K562 (cell line): ENCODE results near the gene SESN3. TPM values are rescaled to one million over a fixed set of nuclear protein-coding genes. Genes with fewer than 3 reads are reported as not detected.
A peak's percentile ranks its signal among the peaks of the same experiment; 100 is the strongest.

Experiments
- CAMTA2 ChIP-seq: fragments of 250-450 bp; sonication (Bioruptor Pico); conservative IDR thresholded peaks from 2 replicates; pipeline ENCODE4 v1.5.1; 2022
- CHD4 ChIP-seq: fragments of 200-600 bp; sonication (generic); IDR thresholded peaks from 3 replicates; pipeline ENCODE4 v1.6.1; 2012; ENCODE audit warnings: low read depth, mild to moderate bottlenecking, mixed read lengths, low read length, inconsistent platforms; ENCODE audit not compliant: insufficient read depth, insufficient replicate concordance, poor library complexity, severe bottlenecking
- ETS2 ChIP-seq: IDR thresholded peaks from 2 replicates; pipeline ENCODE4 v1.6.1; 2016; ENCODE audit warnings: borderline replicate concordance, missing genetic modification characterization, mild to moderate bottlenecking, moderate library complexity, missing compliant biosample characterization; ENCODE audit not compliant: poor library complexity, severe bottlenecking
- GATA2 ChIP-seq: sonication (generic); formaldehyde crosslinking; IDR thresholded peaks from 2 replicates; pipeline ENCODE4 v1.4.0; 2020; ENCODE audit warnings: mild to moderate bottlenecking, missing genetic modification reagents
- HBP1 ChIP-seq: fragments of 450-650 bp; formaldehyde crosslinking; IDR thresholded peaks from 2 replicates; pipeline ENCODE4 v1.4.0; 2022; ENCODE audit warnings: missing genetic modification characterization
- HNRNPK ChIP-seq: fragments of 200-400 bp; formaldehyde crosslinking; IDR thresholded peaks from one replicate; pipeline ENCODE4 v1.6.1; 2018; ENCODE audit warnings: mild to moderate bottlenecking, low read depth, low read length; ENCODE audit not compliant: poor library complexity, severe bottlenecking
- MCM2 ChIP-seq: fragments of 450-650 bp; IDR thresholded peaks from 2 replicates; pipeline ENCODE4 v1.6.1; 2017; ENCODE audit warnings: low read depth, mild to moderate bottlenecking
- MCM5 ChIP-seq: fragments of 450-650 bp; IDR thresholded peaks from 2 replicates; pipeline ENCODE4 v1.6.1; 2016; ENCODE audit warnings: low read depth
- PHTF2 ChIP-seq: fragments of 250-450 bp; sonication (Bioruptor Pico); IDR thresholded peaks from 2 replicates; pipeline ENCODE4 v1.5.0; 2021; ENCODE audit warnings: mild to moderate bottlenecking
- RBM22 ChIP-seq: fragments of 200-400 bp; formaldehyde crosslinking; IDR thresholded peaks from 2 replicates; pipeline ENCODE4 v1.6.1; 2018; ENCODE audit warnings: low read length, low read depth; ENCODE audit not compliant: poor library complexity, severe bottlenecking
- ZFP91 ChIP-seq: sonication (generic); formaldehyde crosslinking; IDR thresholded peaks from 2 replicates; pipeline ENCODE4 v1.8.0; 2022; ENCODE audit warnings: mild to moderate bottlenecking, missing genetic modification reagents
- ZNF12 ChIP-seq: sonication (generic); formaldehyde crosslinking; IDR thresholded peaks from 2 replicates; pipeline ENCODE4 v1.4.0; 2020; ENCODE audit warnings: mild to moderate bottlenecking, missing genetic modification reagents
- ZNF197 ChIP-seq: fragments of 200-800 bp; sonication (Bioruptor generic); IDR thresholded peaks from 2 replicates; pipeline ENCODE4 v1.6.1; 2016; ENCODE audit warnings: low read depth, missing genetic modification characterization, missing compliant biosample characterization
- ZNF592 ChIP-seq: fragments of 450-650 bp; IDR thresholded peaks from 2 replicates; pipeline ENCODE4 v1.6.1; 2017; ENCODE audit warnings: antibody characterized with exemption, mild to moderate bottlenecking
- ZNF778 ChIP-seq: fragments of 450-650 bp; formaldehyde crosslinking; IDR thresholded peaks from 2 replicates; pipeline ENCODE4 v1.4.0; 2020; ENCODE audit warnings: mild to moderate bottlenecking, moderate library complexity
- polyA plus RNA-seq, 8 experiments: library from polyadenylated mRNA; depleted of rRNA in 4 of 8; stranded (reverse) in 5 of 8; unstranded in 3 of 8; fragments of >200 nt; fragmentation: Nextera tagmentation in 2 of 8; fragmentation: Illumina TruSeq in 1 of 8; extraction: Ambion mirVana in 2 of 8; extraction: Trizol in 1 of 8; gene quantifications; 2 replicates each; pipeline versions ENCODE4 v1.2.1 to v1.2.3, GENCODE V29; 2011 to 2014; ENCODE audit warnings: inconsistent platforms in 1 of 8, missing spikeins in 1 of 8
- total RNA-seq, 7 experiments: library from RNA; depleted of rRNA in 6 of 7; stranded (reverse); fragments of >200 nt in 6 of 7; fragmentation: Illumina TruSeq in 2 of 7; extraction: Trizol in 2 of 7; gene quantifications; 2 replicates each; pipeline versions ENCODE4 v1.2.1 to v1.2.3, GENCODE V29; 2011 to 2021; ENCODE audit warnings: low replicate concordance in 1 of 7
- TF ChIP-seq, protein P1 (sequence below): sonication (generic); formaldehyde crosslinking; IDR thresholded peaks from 2 replicates; pipeline ENCODE4 v1.8.0; 2022; ENCODE audit warnings: missing genetic modification reagents, mild to moderate bottlenecking, moderate library complexity, borderline replicate concordance

SESN3 gene
- total and polyA plus RNA-seq, 9 of the 15 experiments (the other 6 are each of a cell fraction or from before 2014, with no cell fraction given), result 0.44 to 2.6 (median 1.5) TPM

GRCh38 chr11:95152876-95153856 is 77.8 kb downstream of the SESN3 start (continued):
- TF ChIP-seq ZNF12 (CRISPR knock-in tag) (no peak), MCM5 (no peak), CHD4 (no peak), PHTF2 (CRISPR knock-in tag) (no peak), ZNF592 (0 out of 2 replicates have a peak, but pooled peaks have one; percentile 60), RBM22 (no peak), ZNF197 (peak; percentile 95), ETS2 (no peak), CAMTA2 (CRISPR knock-in tag) (no peak), ZNF778 (no peak), MCM2 (no peak), ZFP91 (CRISPR knock-in tag) (no peak), GATA2 (peak; percentile 99), HBP1 (no peak), HNRNPK (no peak)
- TF ChIP-seq, protein P1, sequence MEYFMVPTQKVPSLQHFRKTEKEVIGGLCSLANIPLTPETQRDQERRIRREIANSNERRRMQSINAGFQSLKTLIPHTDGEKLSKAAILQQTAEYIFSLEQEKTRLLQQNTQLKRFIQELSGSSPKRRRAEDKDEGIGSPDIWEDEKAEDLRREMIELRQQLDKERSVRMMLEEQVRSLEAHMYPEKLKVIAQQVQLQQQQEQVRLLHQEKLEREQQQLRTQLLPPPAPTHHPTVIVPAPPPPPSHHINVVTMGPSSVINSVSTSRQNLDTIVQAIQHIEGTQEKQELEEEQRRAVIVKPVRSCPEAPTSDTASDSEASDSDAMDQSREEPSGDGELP (CRISPR knock-in tag), result no peak; the same call in 1 of the 2 replicates
